Panc1 (cell line): ENCODE data around the gene EMX1. TPM values are rescaled to one million over a fixed set of nuclear protein-coding genes. Genes with fewer than 3 reads are reported as not detected.

Experiments used
- ATAC-seq: fragments of 200-7000 bp; cut with Tn5 transposase; 2 replicates; pipeline ENCODE4 v1.9.1; 2020; ENCODE audit warnings: mild to moderate bottlenecking, moderate library complexity
- BruUV-seq: library from RNA; stranded (reverse); fragments of 400-500 nt; replicated peaks from 2 replicates; lab custom pipeline; 2021; lab: Mats Ljungman, UMichigan
- CTCF ChIA-PET: fragments of 300-600 bp; sonication (Branson Sonifier 250); formaldehyde crosslinking; loops from one replicate; lab custom pipeline; 2022; ENCODE audit warnings: antibody characterized with exemption; lab: Charles Lee
- POLR2A ChIA-PET: fragments of 300-600 bp; sonication (Branson Sonifier 250); formaldehyde crosslinking; loops from one replicate; lab custom pipeline; 2022; ENCODE audit warnings: antibody characterized with exemption; lab: Charles Lee
- DNase-seq: peaks from one replicate; pipeline ENCODE4 v3.0.0-alpha.2; 2010; ENCODE audit warnings: low read depth, low spot score
- H3K27ac ChIP-seq: 2 replicates; pipeline ENCODE4 v1.5.1; 2011; ENCODE audit warnings: mild to moderate bottlenecking, low read length, inconsistent platforms
- H3K27me3 ChIP-seq: fragments of 200-500 bp; sonication (Bioruptor generic); 2 replicates; pipeline ENCODE4 v1.6.0; 2014; ENCODE audit warnings: low read length, inconsistent platforms; ENCODE audit not compliant: control insufficient read depth, insufficient read depth
- H3K36me3 ChIP-seq: fragments of 200-500 bp; sonication (Bioruptor generic); 2 replicates; pipeline ENCODE4 v1.5.1; 2014; ENCODE audit warnings: inconsistent platforms, mild to moderate bottlenecking, low read length, moderate library complexity; ENCODE audit not compliant: control insufficient read depth, insufficient read depth
- H3K4me1 ChIP-seq: 2 replicates; pipeline ENCODE4 v1.5.1; 2011; ENCODE audit warnings: inconsistent platforms, mild to moderate bottlenecking, low read length, moderate library complexity; ENCODE audit not compliant: control insufficient read depth, insufficient read depth
- H3K4me3 ChIP-seq, 2 experiments: 2 replicates each; pipeline ENCODE4 v1.5.1; 2011 to 2012; ENCODE audit warnings: low read depth in 2 of 2, low read length in 2 of 2, mild to moderate bottlenecking in 2 of 2, inconsistent platforms in 1 of 2, moderate library complexity in 1 of 2
- H3K9me3 ChIP-seq: fragments of 200-500 bp; sonication (Bioruptor generic); 2 replicates; pipeline ENCODE4 v1.5.1; 2014; ENCODE audit warnings: low read depth, mild to moderate bottlenecking, inconsistent platforms, low read length, moderate library complexity; ENCODE audit not compliant: control insufficient read depth, insufficient read depth
- POLR2AphosphoS5 ChIP-seq: IDR thresholded peaks from 2 replicates; pipeline ENCODE4 v1.6.1; 2012; ENCODE audit warnings: mild to moderate bottlenecking, low read depth, low read length, moderate library complexity
- REST ChIP-seq, 2 experiments: IDR thresholded peaks; 2 replicates each; pipeline ENCODE4 v1.6.1; 2011 to 2012; ENCODE audit warnings: low read depth in 2 of 2, control low read depth in 1 of 2, low read length in 1 of 2, mild to moderate bottlenecking in 1 of 2, moderate library complexity in 1 of 2; ENCODE audit not compliant: insufficient read depth in 1 of 2
- SIN3A ChIP-seq: IDR thresholded peaks from 2 replicates; pipeline ENCODE4 v1.6.1; 2012; ENCODE audit warnings: low read depth, mild to moderate bottlenecking, low read length, moderate library complexity, borderline replicate concordance; ENCODE audit not compliant: insufficient read depth
- TCF7L2 ChIP-seq: IDR thresholded peaks from 2 replicates; pipeline ENCODE4 v1.6.1; 2011; ENCODE audit warnings: mild to moderate bottlenecking, low read depth, low read length, inconsistent platforms
- in situ Hi-C: cut with HindIII; loops from 2 replicates; pipeline ENCODE4 v1.10.0; 2016; ENCODE audit warnings: low sequenced_read_pairs, low pct_unique_long_range_greater_than_20kb
- intact Hi-C: fragments of 100-400 bp; cut with micrococcal nuclease; formaldehyde crosslinking; loops from one replicate; pipeline ENCODE4 v1.10.0; 2022; ENCODE audit not compliant: unreplicated experiment
- total RNA-seq: library from RNA; stranded (reverse); gene quantifications from one replicate; pipeline ENCODE4 v1.2.1, GENCODE V29; 2021; ENCODE audit not compliant: unreplicated experiment
- TF ChIP-seq, protein P1 (sequence below): fragments of 450-650 bp; IDR thresholded peaks from 2 replicates; pipeline ENCODE4 v1.5.1; 2017; ENCODE audit warnings: mild to moderate bottlenecking

The EMX1 gene
- total RNA-seq, 1 experiment from 2014 or later = 0.36 TPM

DNA sequence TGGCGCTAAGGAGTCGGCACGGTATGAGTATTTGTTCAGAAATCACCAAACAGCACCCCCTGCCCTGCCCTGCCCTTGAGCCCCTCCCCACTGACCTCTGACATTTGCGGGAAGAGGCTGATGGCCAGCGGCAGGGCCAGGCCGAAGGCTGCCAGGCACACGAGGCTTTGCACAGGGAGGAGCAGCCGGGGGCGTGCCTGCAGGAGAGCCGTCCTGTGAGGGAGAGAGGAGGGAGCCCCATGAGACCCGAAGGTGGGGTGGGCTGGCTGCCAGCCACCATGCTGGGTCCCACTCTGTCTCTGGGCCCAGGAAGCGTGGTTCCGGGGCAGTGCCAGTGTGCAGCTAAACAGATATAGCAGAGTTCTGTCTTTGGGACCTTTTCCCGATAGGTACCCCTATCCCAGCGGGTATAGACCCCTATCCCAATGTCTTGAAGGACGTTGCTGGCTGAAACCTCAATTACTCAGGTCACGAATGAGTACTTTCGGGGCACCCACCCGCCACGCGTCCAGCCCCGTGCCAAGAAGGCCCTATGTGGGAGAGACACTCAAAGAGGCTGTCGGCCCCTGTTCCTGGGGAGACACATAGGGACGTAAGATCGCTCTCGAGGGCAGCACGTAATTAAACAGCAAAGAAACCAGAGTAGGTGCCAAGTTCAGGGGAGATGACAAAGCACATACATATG, 43.9 kb downstream of the EMX1 start:
- Histone ChIP-seq H3K4me3 (no peak overlapping the region), H3K27me3 (no peaks in the 10 kb centered on the region), H3K4me1 (no peaks in the 10 kb centered on the region), H3K36me3 (no peaks in the 10 kb centered on the region), H3K27ac (no peak overlapping the region), H3K9me3 (no peaks in the 10 kb centered on the region)
- intact Hi-C loops = no loop called here
- POLR2A ChIA-PET = no interaction called here
- DNase-seq (no peak), ATAC-seq (no peak)
- CTCF ChIA-PET = no interaction called here
- TF ChIP-seq SIN3A (no peak), POLR2AphosphoS5 (no peak), REST (IDR thresholded peaks at IDR 0.05; ENCODE audit: insufficient read depth in 1 of 2, low read depth in 2 of 2, low read length in 1 of 2) (no peak), TCF7L2 (no peak)
- TF ChIP-seq, protein P1, sequence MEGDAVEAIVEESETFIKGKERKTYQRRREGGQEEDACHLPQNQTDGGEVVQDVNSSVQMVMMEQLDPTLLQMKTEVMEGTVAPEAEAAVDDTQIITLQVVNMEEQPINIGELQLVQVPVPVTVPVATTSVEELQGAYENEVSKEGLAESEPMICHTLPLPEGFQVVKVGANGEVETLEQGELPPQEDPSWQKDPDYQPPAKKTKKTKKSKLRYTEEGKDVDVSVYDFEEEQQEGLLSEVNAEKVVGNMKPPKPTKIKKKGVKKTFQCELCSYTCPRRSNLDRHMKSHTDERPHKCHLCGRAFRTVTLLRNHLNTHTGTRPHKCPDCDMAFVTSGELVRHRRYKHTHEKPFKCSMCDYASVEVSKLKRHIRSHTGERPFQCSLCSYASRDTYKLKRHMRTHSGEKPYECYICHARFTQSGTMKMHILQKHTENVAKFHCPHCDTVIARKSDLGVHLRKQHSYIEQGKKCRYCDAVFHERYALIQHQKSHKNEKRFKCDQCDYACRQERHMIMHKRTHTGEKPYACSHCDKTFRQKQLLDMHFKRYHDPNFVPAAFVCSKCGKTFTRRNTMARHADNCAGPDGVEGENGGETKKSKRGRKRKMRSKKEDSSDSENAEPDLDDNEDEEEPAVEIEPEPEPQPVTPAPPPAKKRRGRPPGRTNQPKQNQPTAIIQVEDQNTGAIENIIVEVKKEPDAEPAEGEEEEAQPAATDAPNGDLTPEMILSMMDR = no peak
- in situ Hi-C loops = no loop called here
- BruUV-seq = no TSS peak

DNA sequence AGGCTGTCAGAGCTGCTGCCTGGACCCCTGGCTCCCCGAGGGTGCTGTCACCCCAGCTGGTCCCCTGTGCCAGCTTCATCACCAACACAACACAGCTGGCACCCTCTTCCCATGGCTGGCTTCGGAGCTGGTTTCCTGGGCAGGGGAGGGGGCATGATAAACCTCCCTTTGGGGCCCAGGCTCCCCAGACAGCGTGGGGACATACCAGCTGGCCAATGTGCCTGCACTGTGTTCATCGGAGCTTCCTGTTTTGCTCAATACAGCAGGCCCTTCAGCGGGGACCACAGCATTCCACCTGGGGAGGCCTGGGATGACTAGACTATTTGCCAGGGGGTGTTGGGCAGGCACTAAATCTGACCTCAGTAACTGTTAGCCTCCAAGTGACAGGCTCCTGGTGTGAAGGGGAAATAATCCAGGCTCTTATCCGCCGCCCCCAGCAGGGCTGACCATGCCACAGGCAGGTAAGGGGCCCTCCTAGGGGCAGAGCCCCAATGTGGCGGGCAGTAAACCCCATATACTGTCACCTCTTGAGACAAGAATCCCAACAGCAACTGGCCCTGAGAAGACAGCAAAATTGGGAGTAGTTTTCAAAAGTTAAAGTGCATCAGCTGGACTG, 44.6 kb downstream of the EMX1 start:
- ChIA-PET CTCF (no interaction called here), POLR2A (no interaction called here)
- no peak for DNase-seq
- Histone ChIP-seq H3K9me3 (no peaks in the 10 kb centered on the region), H3K4me3 (no peak overlapping the region), H3K4me1 (no peaks in the 10 kb centered on the region), H3K36me3 (no peaks in the 10 kb centered on the region), H3K27ac (no peak overlapping the region), H3K27me3 (no peaks in the 10 kb centered on the region)
- in situ Hi-C loops (no loop called here), intact Hi-C loops (no loop called here)
- no peak for ATAC-seq
- TF ChIP-seq POLR2AphosphoS5 (no peak), TCF7L2 (no peak), REST (IDR thresholded peaks at IDR 0.05; ENCODE audit: insufficient read depth in 1 of 2, low read depth in 2 of 2, low read length in 1 of 2) (no peak), SIN3A (no peak)
- TF ChIP-seq, protein P1 = no peak
- BruUV-seq = no TSS peak
